PC-3 (cell line): ENCODE measurements around the gene FOSL1. TPM values are rescaled to one million over a fixed set of nuclear protein-coding genes. Genes with fewer than 3 reads are reported as not detected.

ENCODE experiments used
- ATAC-seq: fragments of 200-7000 bp; cut with Tn5 transposase; 2 replicates; pipeline ENCODE4 v1.9.1; 2020; ENCODE audit warnings: mild to moderate bottlenecking, moderate library complexity
- BruUV-seq: library from RNA; stranded (reverse); fragments of 400-500 nt; replicated peaks from 2 replicates; lab custom pipeline; 2021; lab: Mats Ljungman, UMichigan
- CTCF ChIA-PET: fragments of 300-600 bp; sonication (Branson Sonifier 250); formaldehyde crosslinking; loops from one replicate; lab custom pipeline; 2022; ENCODE audit warnings: antibody characterized with exemption; lab: Charles Lee
- POLR2A ChIA-PET: fragments of 300-600 bp; sonication (Branson Sonifier 250); formaldehyde crosslinking; loops from one replicate; lab custom pipeline; 2022; ENCODE audit warnings: antibody characterized with exemption; ENCODE audit not compliant: unreplicated experiment; lab: Charles Lee
- DNase-seq: peaks from one replicate; pipeline ENCODE4 v3.0.0-alpha.2; 2015
- H2AFZ ChIP-seq: fragments of 300-600 bp; sonication (generic); 2 replicates; pipeline ENCODE4 v1.6.0; 2016; ENCODE audit warnings: antibody characterized with exemption, low read length
- H3F3A ChIP-seq: fragments of 300-600 bp; sonication (generic); one replicate; pipeline ENCODE4 v1.6.0; 2017; ENCODE audit warnings: antibody characterized with exemption, low read length, control low read depth, mild to moderate bottlenecking; ENCODE audit not compliant: unreplicated experiment
- H3K27ac ChIP-seq: fragments of 300-600 bp; sonication (generic); 2 replicates; pipeline ENCODE4 v1.5.1; 2016; ENCODE audit warnings: mild to moderate bottlenecking, low read length
- H3K27me3 ChIP-seq: fragments of 300-600 bp; sonication (generic); 2 replicates; pipeline ENCODE4 v1.6.1; 2016; ENCODE audit warnings: low read length, mixed read lengths
- H3K36me3 ChIP-seq: fragments of 300-600 bp; sonication (generic); 2 replicates; pipeline ENCODE4 v1.6.1; 2016; ENCODE audit warnings: low read depth, mixed run types, low read length, mixed read lengths
- H3K4me1 ChIP-seq: fragments of 300-600 bp; sonication (generic); 2 replicates; pipeline ENCODE4 v1.5.1; 2016; ENCODE audit warnings: low read length; ENCODE audit not compliant: insufficient read depth
- H3K4me2 ChIP-seq: fragments of 300-600 bp; sonication (generic); 2 replicates; pipeline ENCODE4 v1.6.0; 2016; ENCODE audit warnings: low read length
- H3K4me3 ChIP-seq: fragments of 300-600 bp; sonication (generic); 2 replicates; pipeline ENCODE4 v1.5.1; 2016; ENCODE audit warnings: mild to moderate bottlenecking, low read length, mixed read lengths
- H3K79me2 ChIP-seq: fragments of 300-600 bp; sonication (generic); 2 replicates; pipeline ENCODE4 v1.6.1; 2017; ENCODE audit warnings: low read length, mixed read lengths
- H3K9ac ChIP-seq: fragments of 300-600 bp; sonication (generic); 2 replicates; pipeline ENCODE4 v1.6.0; 2016; ENCODE audit warnings: mild to moderate bottlenecking, low read length
- H3K9me2 ChIP-seq: fragments of 300-600 bp; sonication (generic); replicated peaks from 2 replicates; pipeline ENCODE4 v1.6.1; 2016; ENCODE audit warnings: mixed run types, low read length, mixed read lengths
- H3K9me3 ChIP-seq: fragments of 300-600 bp; sonication (generic); 2 replicates; pipeline ENCODE4 v1.6.1; 2016; ENCODE audit warnings: low read length, mixed read lengths
- H4K20me1 ChIP-seq: fragments of 300-600 bp; sonication (generic); 2 replicates; pipeline ENCODE4 v1.6.1; 2016; ENCODE audit warnings: low read length, mixed read lengths
- CTCF ChIP-seq: fragments of 300-600 bp; sonication (generic); conservative IDR thresholded peaks from 2 replicates; pipeline ENCODE4 v1.5.1; 2017; ENCODE audit warnings: antibody characterized with exemption, low read depth, mild to moderate bottlenecking, low read length
- EZH2 ChIP-seq: fragments of 300-600 bp; sonication (generic); IDR thresholded peaks from one replicate; pipeline ENCODE4 v1.6.1; 2017; ENCODE audit warnings: antibody characterized with exemption, mild to moderate bottlenecking, low read length; ENCODE audit not compliant: unreplicated experiment
- EZH2phosphoT487 ChIP-seq: fragments of 300-600 bp; sonication (generic); IDR thresholded peaks from 2 replicates; pipeline ENCODE4 v1.6.1; 2018; ENCODE audit warnings: mild to moderate bottlenecking, antibody characterized with exemption, low read length, borderline replicate concordance
- intact Hi-C: fragments of 100-400 bp; cut with micrococcal nuclease; formaldehyde crosslinking; loops from 2 replicates; pipeline ENCODE4 v1.9.0; 2023
- total RNA-seq: library from RNA; depleted of rRNA; stranded (reverse); fragments of >200 nt; gene quantifications from 2 replicates; pipeline ENCODE4 v1.2.3, GENCODE V29; 2014

FOSL1 gene
- total RNA-seq, 1 experiment from 2014 or later, result 656 TPM

- ChIA-PET POLR2A (interaction anchor here (0.6 to 1.6 kb wide), 10 partner anchors 13 to 176 kb away, joined by 4 to 42 read pairs (median 15); partner anchors contain the start of gene MUS81), CTCF (interaction anchor here (0.5 to 2.3 kb wide), 20 partner anchors 11 to 456 kb away, joined by 3 to 26 read pairs (median 7); partner anchors contain the start of genes FOSL1, KAT5 and MUS81)
- Histone ChIP-seq H3K36me3 (peaks cover 32% of the 10 kb centered on the region), H3K79me2 (peaks cover 36% of the 10 kb centered on the region), H2AFZ (peak overlapping the region; percentile 75), H3K27ac (no peak overlapping the region; the same call in 1 of the 2 replicates), H3K9me3 (no peaks in the 10 kb centered on the region), H3K4me2 (peak overlapping the region; percentile 96), H3K4me1 (peaks cover 31% of the 10 kb centered on the region), H3K27me3 (no peaks in the 10 kb centered on the region), H4K20me1 (peaks cover 4% of the 10 kb centered on the region; the same call in 1 of the 2 replicates), H3K4me3 (peak overlapping the region; percentile 72), H3K9me2 (no peaks in the 10 kb centered on the region), H3F3A (peaks cover 12% of the 10 kb centered on the region), H3K9ac (peak overlapping the region; percentile 54)
- BruUV-seq, result no TSS peak
- ATAC-seq, result no peak
- intact Hi-C loops, result loop anchor here (1.0 to 2.0 kb wide), 2 partner anchors 29 to 102 kb away; partner anchors contain the start of gene CFL1
- TF ChIP-seq EZH2, result no peak
- no peak for TF ChIP-seq CTCF
- TF ChIP-seq EZH2phosphoT487, result no peak
- DNase-seq, result peak; percentile 54
Observed at GRCh38 chr11:65887723-65888162, 12.4 kb downstream of the FOSL1 start.

- Histone ChIP-seq H3K36me3 (peaks cover 35% of the 10 kb centered on the region), H3K9me2 (no peaks in the 10 kb centered on the region), H3K27ac (no peak overlapping the region), H3K9ac (peak overlapping the region; percentile 54), H4K20me1 (no peaks in the 10 kb centered on the region), H3F3A (peaks cover 7% of the 10 kb centered on the region), H3K27me3 (no peaks in the 10 kb centered on the region), H3K4me2 (peak overlapping the region; percentile 96), H3K4me3 (peak overlapping the region; percentile 72), H3K9me3 (no peaks in the 10 kb centered on the region), H3K79me2 (peaks cover 36% of the 10 kb centered on the region), H2AFZ (no peak overlapping the region), H3K4me1 (peaks cover 31% of the 10 kb centered on the region)
- no TSS peak for BruUV-seq
- DNase-seq (peak; percentile 44), ATAC-seq (no peak)
- intact Hi-C loops, result no loop called here
- ChIA-PET CTCF (interaction anchor here (1.3 kb wide), 1 partner anchor 175 kb away, joined by 4 read pairs; the partner anchor contains the start of gene KAT5), POLR2A (interaction anchor here (1.5 kb wide), 1 partner anchor 99 kb away, joined by 5 read pairs; no protein-coding TSS in a partner anchor)
- no peak for TF ChIP-seq EZH2
- TF ChIP-seq CTCF, result no peak
- TF ChIP-seq EZH2phosphoT487, result no peak
Observed at GRCh38 chr11:65886826-65887722, 13.1 kb downstream of the FOSL1 start.
